Activated CD4-positive, alpha-beta T cell treated with anti-CD3 and anti-CD28 coated beads for 36 hours (primary cell): Measurements from ENCODE around the gene HELQ. TPM values are rescaled to one million over a fixed set of nuclear protein-coding genes. Genes with fewer than 3 reads are reported as not detected.

Experiments used
- ATAC-seq: fragments of 200-7000 bp; cut with Tn5 transposase; one replicate; pipeline ENCODE4 v1.10.0; 2021; ENCODE audit warnings: mild to moderate bottlenecking, moderate library complexity
- CTCF ChIA-PET: fragments of 350-600 bp; sonication (Branson Sonifier 250); formaldehyde crosslinking; loops from one replicate; lab custom pipeline; 2021; ENCODE audit warnings: antibody characterized with exemption; lab: Charles Lee
- POLR2A ChIA-PET: fragments of 350-600 bp; sonication (Branson Sonifier 250); formaldehyde crosslinking; loops from one replicate; lab custom pipeline; 2021; ENCODE audit warnings: antibody characterized with exemption, inconsistent platforms; lab: Charles Lee
- DNase-seq: peaks from one replicate; pipeline ENCODE4 v3.0.0-alpha.2; 2020
- H3K27ac Mint-ChIP-seq: one replicate; pipeline ENCODE4 v1.8.0; 2021; ENCODE audit warnings: mixed read lengths
- H3K27me3 Mint-ChIP-seq: one replicate; pipeline ENCODE4 v1.8.0; 2021; ENCODE audit warnings: mixed read lengths
- H3K36me3 Mint-ChIP-seq: one replicate; pipeline ENCODE4 v1.8.0; 2021; ENCODE audit warnings: low read depth, mixed read lengths
- H3K4me1 Mint-ChIP-seq: one replicate; pipeline ENCODE4 v1.8.0; 2021; ENCODE audit warnings: mixed read lengths
- H3K4me3 Mint-ChIP-seq: one replicate; pipeline ENCODE4 v1.8.0; 2021; ENCODE audit warnings: mild to moderate bottlenecking, moderate library complexity, mixed read lengths
- H3K9me3 Mint-ChIP-seq: one replicate; pipeline ENCODE4 v1.8.0; 2021; ENCODE audit warnings: low read depth, mixed read lengths
- intact Hi-C, 2 experiments: fragments of 100-400 bp; cut with DNase I in 1 of 2; cut with micrococcal nuclease in 1 of 2; formaldehyde crosslinking; loops; one replicate each; pipeline versions ENCODE4 v1.14.2 to v1.15.1; 2022 to 2024; cut with DNase I, micrococcal nuclease
- total RNA-seq, 2 experiments: library from RNA; stranded (reverse); gene quantifications; one replicate each; pipeline ENCODE4 v1.2.3, GENCODE V29; 2021

The HELQ gene
- total RNA-seq, 2 experiments from 2014 or later: 9.3 to 10.1 TPM

DNA sequence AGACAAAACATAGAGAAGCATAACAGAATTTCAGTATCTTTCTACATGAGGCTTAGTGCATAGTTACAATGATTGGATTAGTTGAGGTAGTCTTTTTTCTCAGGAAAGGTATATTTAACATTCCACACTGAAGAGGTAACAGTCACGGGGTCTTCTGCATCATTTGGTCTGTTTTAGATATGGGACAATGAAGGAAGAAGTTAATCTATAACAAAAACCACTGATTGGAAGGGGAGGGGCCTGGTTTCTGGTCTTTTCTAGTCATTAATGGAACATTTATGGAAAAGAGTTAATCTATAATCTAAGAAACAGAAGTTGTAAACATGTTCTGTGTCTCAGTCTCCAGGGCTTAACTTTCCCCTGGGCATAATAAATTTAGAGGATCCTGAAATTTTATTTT, 83.7 kb downstream of the HELQ start:
- H3K27me3 Mint-ChIP-seq: peaks cover 4% of the 10 kb centered on the region
- no peaks in the 10 kb centered on the region for H3K36me3 Mint-ChIP-seq
- no peak overlapping the region for H3K27ac Mint-ChIP-seq
- CTCF ChIA-PET: no interaction called here
- intact Hi-C loops: no loop called here
- no peak for ATAC-seq
- H3K9me3 Mint-ChIP-seq: peaks cover under 1% of the 10 kb centered on the region
- POLR2A ChIA-PET: no interaction called here
- no peak for DNase-seq
- no peak overlapping the region for H3K4me3 Mint-ChIP-seq
- no peaks in the 10 kb centered on the region for H3K4me1 Mint-ChIP-seq

DNA sequence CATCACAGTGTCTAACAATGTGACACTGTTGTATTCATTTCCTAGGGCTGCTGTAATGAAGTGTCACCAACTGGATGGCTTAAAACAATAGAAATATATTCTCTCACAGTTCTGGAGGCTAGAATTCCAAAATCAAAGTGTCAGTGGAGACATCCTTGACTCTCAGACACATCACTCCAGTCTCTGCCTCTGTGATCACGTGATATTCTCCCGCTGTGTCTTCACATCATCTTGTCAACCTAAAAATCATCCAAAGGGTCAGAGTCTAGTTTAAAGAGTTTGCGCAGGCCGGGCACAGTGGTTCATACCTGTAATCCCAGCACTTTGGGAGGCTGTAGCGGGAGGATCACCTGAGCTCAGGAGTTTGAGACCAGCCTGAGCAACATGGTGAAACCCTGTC, 84.4 kb downstream of the HELQ start:
- Mint-ChIP-seq H3K4me3 (no peak overlapping the region), H3K36me3 (no peaks in the 10 kb centered on the region), H3K27me3 (peaks cover 3% of the 10 kb centered on the region), H3K27ac (no peak overlapping the region), H3K9me3 (no peaks in the 10 kb centered on the region), H3K4me1 (no peaks in the 10 kb centered on the region)
- ChIA-PET CTCF (no interaction called here), POLR2A (no interaction called here)
- intact Hi-C loops: no loop called here
- ATAC-seq (no peak), DNase-seq (no peak)

DNA sequence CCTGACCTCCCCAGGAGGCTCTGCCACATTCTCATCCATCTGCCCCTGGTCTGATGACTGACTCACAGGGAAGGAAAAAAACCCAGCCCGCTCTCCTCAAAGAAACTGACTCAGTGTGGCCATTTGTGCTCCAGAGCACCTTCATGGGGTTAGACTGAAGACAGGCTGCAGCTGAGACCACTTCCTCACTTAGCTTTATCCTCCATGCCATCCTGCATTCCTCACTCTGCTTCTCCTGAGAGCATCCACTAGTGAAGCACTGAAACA, 85.0 kb downstream of the HELQ start:
- ATAC-seq (no peak), DNase-seq (no peak)
- H3K27me3 Mint-ChIP-seq: no peaks in the 10 kb centered on the region
- ChIA-PET CTCF (interaction anchor here (1.1 to 1.2 kb wide), 2 partner anchors 13 to 18 kb away, joined by 3 read pairs; no protein-coding TSS in a partner anchor), POLR2A (no interaction called here)
- no peaks in the 10 kb centered on the region for H3K9me3 Mint-ChIP-seq
- intact Hi-C loops: no loop called here
- H3K27ac Mint-ChIP-seq: no peak overlapping the region
- no peaks in the 10 kb centered on the region for H3K4me1 Mint-ChIP-seq
- H3K36me3 Mint-ChIP-seq: no peaks in the 10 kb centered on the region
- no peak overlapping the region for H3K4me3 Mint-ChIP-seq

DNA sequence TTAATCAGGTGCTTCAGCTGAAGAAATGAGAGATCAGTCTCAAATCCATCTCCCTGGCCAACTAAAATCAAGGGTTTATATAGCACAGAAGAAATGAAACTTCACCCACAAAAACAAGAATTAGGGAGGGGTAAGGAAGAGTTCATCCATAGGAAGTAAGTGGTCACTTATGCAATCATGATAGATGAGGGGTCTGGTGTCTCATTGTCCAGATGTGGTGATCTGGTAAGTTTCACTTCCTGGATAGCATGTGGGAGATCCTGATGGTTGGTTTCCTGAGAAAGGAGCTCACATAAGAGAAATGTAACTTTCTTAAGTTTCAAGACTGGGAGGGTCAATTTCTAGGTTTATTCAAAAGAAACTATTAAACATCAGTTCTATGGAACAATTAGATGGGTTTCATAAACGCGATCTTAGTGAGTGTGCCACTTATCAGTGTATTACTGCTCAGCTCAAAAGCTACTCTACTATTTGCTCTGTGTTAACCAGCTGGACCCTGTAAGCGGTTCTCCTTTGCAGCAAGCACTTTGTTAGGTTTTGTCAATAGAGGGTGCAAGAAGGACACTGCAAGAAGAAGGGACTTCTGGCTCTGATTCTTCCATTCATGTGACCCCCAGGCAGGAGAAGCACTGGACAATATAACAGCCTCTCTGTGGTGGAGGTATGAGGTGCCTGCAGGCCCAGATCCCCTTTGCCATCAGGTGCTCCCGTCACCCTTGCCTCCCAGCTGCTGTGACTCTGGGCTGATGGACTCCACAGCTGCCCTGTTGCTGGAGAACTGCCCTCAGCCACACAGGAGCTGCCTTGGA, 85.6 kb downstream of the HELQ start:
- CTCF ChIA-PET: interaction anchor here (1.1 to 1.2 kb wide), 2 partner anchors 12 to 18 kb away, joined by 3 read pairs; no protein-coding TSS in a partner anchor
- Mint-ChIP-seq H3K27me3 (peaks cover 2% of the 10 kb centered on the region), H3K4me3 (no peak overlapping the region), H3K9me3 (no peaks in the 10 kb centered on the region), H3K36me3 (no peaks in the 10 kb centered on the region), H3K27ac (no peak overlapping the region), H3K4me1 (no peaks in the 10 kb centered on the region)
- ATAC-seq (no peak), DNase-seq (no peak)
- intact Hi-C loops: no loop called here
- POLR2A ChIA-PET: no interaction called here

DNA sequence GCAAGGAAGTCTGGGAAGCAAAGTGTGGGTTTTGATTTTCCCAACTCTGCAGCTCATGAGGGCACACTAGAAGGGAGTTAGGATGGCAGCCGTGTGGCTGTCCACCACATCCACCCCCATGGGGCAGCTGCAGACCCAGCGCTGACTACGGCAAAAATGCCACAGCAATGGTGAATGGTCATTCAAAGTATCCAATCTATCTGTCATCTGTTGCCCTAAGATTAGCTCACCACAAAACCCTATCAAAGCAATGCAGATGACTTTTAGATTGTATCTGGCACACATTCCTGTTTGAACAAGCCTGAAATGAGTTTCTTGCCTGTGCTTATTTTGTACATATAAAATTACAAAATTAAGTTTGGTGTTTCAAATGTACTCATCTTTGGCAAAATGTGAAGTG, 91.3 kb downstream of the HELQ start:
- H3K27ac Mint-ChIP-seq: no peak overlapping the region
- intact Hi-C loops: no loop called here
- no peaks in the 10 kb centered on the region for H3K9me3 Mint-ChIP-seq
- ChIA-PET POLR2A (interaction anchor here (0.6 kb wide), 1 partner anchor 249 kb away, joined by 3 read pairs; no protein-coding TSS in a partner anchor), CTCF (no interaction called here)
- H3K27me3 Mint-ChIP-seq: peaks cover 4% of the 10 kb centered on the region
- no peak for DNase-seq
- no peak overlapping the region for H3K4me3 Mint-ChIP-seq
- H3K36me3 Mint-ChIP-seq: no peaks in the 10 kb centered on the region
- ATAC-seq: no peak
- H3K4me1 Mint-ChIP-seq: no peaks in the 10 kb centered on the region

DNA sequence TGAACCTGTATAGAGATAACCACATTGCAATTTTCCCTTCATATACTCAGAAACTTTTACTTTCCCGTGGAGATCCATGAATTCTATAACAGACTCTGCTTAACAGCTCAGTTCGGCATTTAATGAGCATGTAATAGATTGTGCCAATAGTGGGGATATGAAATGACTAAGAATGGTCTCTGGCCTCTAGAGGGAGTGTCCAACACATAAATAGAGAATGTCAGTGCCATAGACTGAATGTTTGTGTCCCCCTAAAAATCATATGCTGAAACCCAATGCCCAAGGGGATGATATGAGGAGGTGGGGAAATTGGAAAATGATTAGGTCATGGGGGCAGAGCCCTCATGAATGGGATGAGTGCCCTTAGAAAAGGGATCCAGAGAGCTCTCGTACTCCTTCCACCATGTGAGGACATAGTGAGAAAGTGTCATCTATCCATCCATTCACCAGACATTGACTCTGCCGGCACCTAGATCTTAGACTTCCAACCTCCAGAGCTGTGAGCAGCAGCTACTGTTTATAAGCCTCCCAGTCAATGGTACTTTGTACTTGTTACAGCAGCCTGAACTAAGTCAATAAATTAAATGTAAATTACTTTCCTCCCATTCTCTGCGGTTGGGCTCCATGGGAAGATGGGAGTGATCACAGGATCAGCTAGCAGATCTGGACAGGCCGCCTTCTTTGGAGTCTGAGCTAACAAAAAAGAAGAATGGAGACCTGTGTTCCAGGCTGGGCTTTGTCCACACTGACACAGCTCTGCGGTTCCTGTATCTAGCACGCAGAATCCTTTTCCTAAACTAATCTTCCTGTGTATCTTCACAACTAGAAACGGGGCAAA, 92.9 kb downstream of the HELQ start:
- DNase-seq (no peak), ATAC-seq (no peak)
- Mint-ChIP-seq H3K27ac (no peak overlapping the region), H3K36me3 (no peaks in the 10 kb centered on the region), H3K27me3 (peaks cover 4% of the 10 kb centered on the region), H3K4me3 (no peak overlapping the region), H3K9me3 (no peaks in the 10 kb centered on the region), H3K4me1 (peaks cover 3% of the 10 kb centered on the region)
- intact Hi-C loops: no loop called here
- POLR2A ChIA-PET: no interaction called here
- CTCF ChIA-PET: interaction anchor here (0.9 to 1.0 kb wide), 3 partner anchors 17 to 82 kb away, joined by 3 read pairs; no protein-coding TSS in a partner anchor

DNA sequence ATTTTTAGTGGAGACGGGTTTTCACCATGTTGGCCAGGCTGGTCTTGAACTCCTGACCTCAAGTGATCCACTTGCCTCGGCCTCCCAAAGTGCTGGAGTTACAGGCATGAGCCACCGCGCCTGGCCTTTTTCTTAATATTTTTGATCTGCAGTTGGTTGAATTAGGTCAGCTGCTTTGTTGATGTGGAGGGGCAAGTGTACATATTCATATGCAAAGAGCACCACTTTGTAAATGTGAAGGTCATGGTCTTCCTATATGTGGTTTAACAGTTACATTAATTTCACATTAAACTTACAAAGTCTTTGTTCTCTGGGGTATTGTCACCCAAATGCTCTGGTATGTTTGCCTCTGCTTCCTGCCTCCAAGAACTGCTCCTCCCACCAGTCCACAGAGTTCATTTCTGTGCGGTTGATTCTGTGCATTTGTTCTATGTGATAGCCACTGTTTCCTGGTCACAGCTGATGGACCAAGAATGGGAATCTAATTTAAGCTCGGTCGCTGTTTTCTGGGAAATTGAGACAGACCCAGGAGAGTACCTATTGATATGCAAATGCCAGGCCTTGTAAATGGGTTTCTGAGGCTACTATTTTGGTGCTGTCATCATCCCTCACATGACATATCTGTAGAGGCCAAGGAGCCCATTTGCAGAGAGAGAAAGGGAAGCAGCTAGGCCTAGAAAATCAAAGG, 94.1 kb downstream of the HELQ start:
- intact Hi-C loops: no loop called here
- ChIA-PET POLR2A (no interaction called here), CTCF (interaction anchor here (0.9 to 1.0 kb wide), 3 partner anchors 18 to 81 kb away, joined by 3 read pairs; no protein-coding TSS in a partner anchor)
- ATAC-seq: no peak
- DNase-seq: no peak
- H3K36me3 Mint-ChIP-seq: no peaks in the 10 kb centered on the region
- peaks cover 15% of the 10 kb centered on the region for H3K4me1 Mint-ChIP-seq
- H3K4me3 Mint-ChIP-seq: no peak overlapping the region
- H3K27me3 Mint-ChIP-seq: peaks cover 4% of the 10 kb centered on the region
- H3K27ac Mint-ChIP-seq: no peak overlapping the region
- H3K9me3 Mint-ChIP-seq: no peaks in the 10 kb centered on the region

DNA sequence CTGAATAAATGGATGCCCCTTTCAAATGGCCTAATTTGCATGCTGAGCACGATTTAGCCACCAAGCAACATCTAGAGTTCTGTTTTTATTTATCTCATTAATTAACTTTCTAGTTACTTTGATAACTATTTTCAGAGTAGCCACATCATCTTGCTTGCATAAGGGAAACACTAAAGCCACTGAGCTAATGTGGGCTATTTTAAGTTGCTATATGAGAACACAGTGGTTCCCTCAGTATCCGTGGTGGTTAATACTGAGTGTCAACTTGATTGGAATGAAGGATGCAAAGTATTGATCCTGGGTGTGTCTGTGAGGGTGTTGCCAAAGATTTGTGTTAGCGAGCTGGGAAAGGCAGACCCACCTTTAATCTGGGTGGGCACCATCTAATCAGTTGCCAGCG, 95.6 kb downstream of the HELQ start:
- CTCF ChIA-PET: interaction anchor here (0.7 kb wide), 1 partner anchor 24 kb away, joined by 3 read pairs; no protein-coding TSS in a partner anchor
- no peak for ATAC-seq

DNA sequence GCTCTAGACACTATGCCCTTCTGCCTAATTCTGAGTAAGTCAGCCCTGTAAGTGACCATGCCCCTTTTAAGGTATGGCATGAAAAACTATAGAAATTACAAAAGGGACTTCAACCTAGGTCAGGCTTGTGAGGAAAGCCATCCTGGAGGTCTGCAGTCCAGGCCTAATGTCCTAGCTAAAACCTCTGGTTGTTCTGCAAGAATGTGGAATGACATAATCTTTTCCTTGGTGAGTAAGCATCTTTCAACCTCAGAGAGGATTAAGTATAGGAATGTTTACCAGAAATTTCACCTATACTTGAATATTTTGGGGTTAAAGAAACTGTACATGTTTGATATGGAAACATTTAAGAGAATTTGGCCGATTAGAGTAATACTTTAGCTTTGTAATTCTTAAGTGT, 97.2 kb downstream of the HELQ start:
- CTCF ChIA-PET: interaction anchor here (0.6 to 2.3 kb wide), 4 partner anchors 12 to 77 kb away, joined by 3 to 11 read pairs (median 3); no protein-coding TSS in a partner anchor
- POLR2A ChIA-PET: interaction anchor here (1.2 kb wide), 1 partner anchor 22 kb away, joined by 3 read pairs; no protein-coding TSS in a partner anchor
- no peak for ATAC-seq
- H3K9me3 Mint-ChIP-seq: no peaks in the 10 kb centered on the region
- no peak overlapping the region for H3K4me3 Mint-ChIP-seq
- intact Hi-C loops: loop anchor here (5.0 to 10.0 kb wide), 3 partner anchors 246 to 924 kb away; partner anchors contain the start of genes ENOPH1 (in 1 of the 2), HNRNPDL (in 1 of the 2), PLAC8 (in 1 of the 2) and THAP9 (in 1 of the 2)
- peaks cover 3% of the 10 kb centered on the region for H3K36me3 Mint-ChIP-seq
- no peak overlapping the region for H3K27ac Mint-ChIP-seq
- DNase-seq: no peak
- H3K4me1 Mint-ChIP-seq: peaks cover 23% of the 10 kb centered on the region
- H3K27me3 Mint-ChIP-seq: no peaks in the 10 kb centered on the region

More for the DNA sequence above, 95.6 kb downstream of the HELQ start:
- no peak for DNase-seq
- Mint-ChIP-seq H3K4me3 (no peak overlapping the region), H3K9me3 (no peaks in the 10 kb centered on the region), H3K4me1 (peaks cover 23% of the 10 kb centered on the region), H3K27ac (no peak overlapping the region), H3K27me3 (peaks cover 3% of the 10 kb centered on the region), H3K36me3 (peaks cover 2% of the 10 kb centered on the region)
- POLR2A ChIA-PET: no interaction called here
- intact Hi-C loops: no loop called here
